NK-92 treated with Interleukin-12 subunit alpha and Interleukin-12 subunit beta, amount 100 ng/mL, for 24 hours (cell line): ENCODE measurements around the gene ZNF169.
"Not testable (repeated sequence)": the region's sequence is repeated elsewhere in the genome, so short reads cannot be mapped to it uniquely, and the experiment has no call there.

Experiments
- DNase-seq: peaks from one replicate; lab custom pipeline; 2025; lab: John Stamatoyannopoulos, UW

Gene ZNF169

GRCh38 chr9:94287877-94288513 lies 28.9 kb downstream of the ZNF169 start:
- DNase-seq, result no peak

- no peak for DNase-seq
These were observed 30.6 kb downstream of the ZNF169 start for GRCh38 chr9:94289691-94290090.

GRCh38 chr9:94298949-94299599 lies 40.0 kb downstream of the ZNF169 start:
- no peak for DNase-seq

- DNase-seq, result no peak
These were observed 41.6 kb downstream of the ZNF169 start for GRCh38 chr9:94300470-94301301.

GRCh38 chr9:94301583-94301982 lies 42.5 kb downstream of the ZNF169 start:
- DNase-seq, result no peak

GRCh38 chr9:94302426-94302825 lies 43.3 kb downstream of the ZNF169 start:
- no peak for DNase-seq

GRCh38 chr9:94303321-94303720 lies 44.2 kb downstream of the ZNF169 start:
- DNase-seq, result no peak

GRCh38 chr9:94315034-94315984 lies 56.2 kb downstream of the ZNF169 start:
- DNase-seq, result not testable (repeated sequence)

- DNase-seq, result not testable (repeated sequence)
These were observed 57.1 kb downstream of the ZNF169 start for GRCh38 chr9:94316236-94316635.

GRCh38 chr9:94317949-94318657 lies 59.0 kb downstream of the ZNF169 start:
- DNase-seq, result not testable (repeated sequence)

GRCh38 chr9:94322342-94322940 lies 63.3 kb downstream of the ZNF169 start:
- not testable (repeated sequence) for DNase-seq

- DNase-seq, result not testable (repeated sequence)
These were observed 64.2 kb downstream of the ZNF169 start for GRCh38 chr9:94323153-94323798.

- DNase-seq, result not testable (repeated sequence)
These were observed 66.5 kb downstream of the ZNF169 start for GRCh38 chr9:94325583-94325982.

GRCh38 chr9:94328544-94328943 lies 69.4 kb downstream of the ZNF169 start, which contains the start of gene NUTM2F:
Gene NUTM2F, minus strand, starts transcription at chr9:94328644. Its CDS starts 21 bp downstream, at chr9:94328623.
- not testable (repeated sequence) for DNase-seq

GRCh38 chr9:94336445-94336844 lies 77.3 kb downstream of the ZNF169 start:
- DNase-seq, result not testable (repeated sequence)

GRCh38 chr9:94338723-94339122 lies 79.6 kb downstream of the ZNF169 start:
- DNase-seq, result not testable (repeated sequence)

- DNase-seq, result not testable (repeated sequence)
These were observed 80.6 kb downstream of the ZNF169 start for GRCh38 chr9:94339657-94340056.

GRCh38 chr9:94340750-94341149 lies 81.7 kb downstream of the ZNF169 start:
- DNase-seq, result not testable (repeated sequence)

- DNase-seq, result not testable (repeated sequence)
These were observed 82.6 kb downstream of the ZNF169 start for GRCh38 chr9:94341703-94342102.

GRCh38 chr9:94347451-94347850 lies 88.4 kb downstream of the ZNF169 start:
- not testable (repeated sequence) for DNase-seq
